DMS114 treated with DMSO at 0.1 percent for 48 hours (cell line): ENCODE data around the gene IL4.
"Not testable (repeated sequence)": the region's sequence is repeated elsewhere in the genome, so short reads cannot be mapped to it uniquely, and the experiment has no call there.

ENCODE experiments used
- DNase-seq: peaks from one replicate; lab custom pipeline; 2025; ENCODE audit not compliant: unreplicated experiment; lab: John Stamatoyannopoulos, UW

IL4 gene

DNA sequence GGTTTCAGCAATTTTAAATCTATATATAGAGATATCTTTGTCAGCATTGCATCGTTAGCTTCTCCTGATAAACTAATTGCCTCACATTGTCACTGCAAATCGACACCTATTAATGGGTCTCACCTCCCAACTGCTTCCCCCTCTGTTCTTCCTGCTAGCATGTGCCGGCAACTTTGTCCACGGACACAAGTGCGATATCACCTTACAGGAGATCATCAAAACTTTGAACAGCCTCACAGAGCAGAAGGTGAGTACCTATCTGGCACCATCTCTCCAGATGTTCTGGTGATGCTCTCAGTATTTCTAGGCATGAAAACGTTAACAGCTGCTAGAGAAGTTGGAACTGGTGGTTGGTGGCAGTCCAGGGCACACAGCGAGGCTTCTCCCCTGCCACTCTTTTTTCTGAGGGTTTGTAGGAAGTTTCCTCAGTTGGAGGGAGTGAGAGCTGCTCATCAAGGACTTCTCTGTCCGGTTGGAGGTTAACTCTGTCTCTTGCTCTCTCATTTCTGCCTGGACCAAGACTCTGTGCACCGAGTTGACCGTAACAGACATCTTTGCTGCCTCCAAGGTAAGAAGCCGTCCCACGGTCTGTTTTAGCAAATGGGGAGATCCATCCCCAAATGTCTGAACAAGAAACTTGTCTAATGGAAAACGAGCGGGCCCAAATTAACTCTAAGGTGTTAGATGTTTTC, at the start of gene IL4:
TSS of gene IL4 (plus strand) at position 51 of the 692 bp plus-strand sequence. CDS start at position 113, 62 bp downstream.
- DNase-seq = no peak

DNA sequence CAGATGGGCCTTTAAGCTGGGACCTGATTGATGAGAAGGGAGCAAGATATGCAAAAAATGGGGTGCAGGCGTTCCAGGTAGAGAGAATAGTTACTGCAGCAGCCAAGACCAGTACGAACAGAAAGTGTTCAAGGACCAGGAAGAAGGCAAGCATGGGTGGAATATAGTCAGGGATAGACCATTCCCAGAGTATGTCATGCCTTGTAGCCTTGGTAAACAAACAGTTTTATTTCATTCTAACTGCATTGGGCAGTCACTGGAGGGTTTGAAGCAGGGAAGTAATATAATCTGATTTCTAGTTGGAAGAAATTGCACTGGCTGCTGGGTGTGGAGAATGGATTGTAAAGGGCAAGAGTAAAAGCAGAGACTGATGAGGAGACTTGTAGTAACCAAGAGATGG, 46.3 kb upstream of the IL4 start:
- DNase-seq = no peak

DNA sequence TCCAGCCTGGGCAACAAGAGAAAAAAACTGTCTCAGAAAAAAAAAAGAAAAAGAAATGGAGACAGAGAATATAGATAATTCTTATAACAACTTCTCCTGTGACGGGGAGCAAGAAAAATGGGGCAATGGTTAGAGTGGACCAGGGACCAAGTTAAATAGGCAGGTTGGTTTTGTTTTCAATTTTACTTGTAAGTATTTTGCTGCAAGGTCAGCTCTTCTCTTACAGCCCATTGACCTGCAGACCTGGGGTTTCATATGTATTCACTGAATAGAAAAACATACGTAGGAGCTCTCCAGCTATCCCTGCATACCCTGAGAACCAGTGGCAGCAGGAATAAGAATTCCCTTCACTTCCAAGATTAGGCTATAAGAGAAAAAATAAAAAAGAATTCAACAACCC, 45.0 kb upstream of the IL4 start:
- no peak for DNase-seq

DNA sequence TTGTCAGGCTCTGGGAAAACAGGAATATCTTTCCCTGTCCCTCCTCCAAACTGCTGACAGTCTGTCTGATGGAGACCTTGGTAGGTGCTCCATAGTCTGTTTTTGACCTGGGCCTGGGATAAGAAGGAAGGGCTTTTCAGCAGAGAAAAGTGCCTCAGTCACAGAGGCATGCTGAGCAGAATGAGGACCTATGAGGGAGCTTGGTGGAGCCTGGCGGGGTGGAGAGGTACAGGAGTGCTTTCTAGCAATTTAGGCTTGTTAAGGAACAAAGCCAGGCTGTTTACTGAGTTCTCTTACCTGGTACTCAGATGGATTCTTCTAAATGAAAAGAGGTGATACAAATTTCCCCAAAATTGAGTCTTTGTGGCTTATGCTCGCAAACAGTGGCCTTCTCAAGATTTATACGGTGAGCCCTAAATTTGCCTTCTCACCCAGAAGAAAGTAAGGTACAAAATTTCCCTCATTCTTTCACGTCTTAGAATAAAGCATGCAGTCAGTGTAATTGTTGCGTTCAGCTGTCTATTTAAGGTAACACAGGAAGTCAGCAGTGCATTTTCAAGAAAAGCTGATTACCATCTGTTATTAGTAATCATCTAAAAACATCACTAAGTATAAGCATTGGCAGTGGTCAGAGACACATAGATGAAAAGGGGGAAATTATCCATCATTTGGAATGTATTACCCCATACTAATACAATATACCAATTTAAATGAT, 44.4 kb upstream of the IL4 start:
- no peak for DNase-seq

DNA sequence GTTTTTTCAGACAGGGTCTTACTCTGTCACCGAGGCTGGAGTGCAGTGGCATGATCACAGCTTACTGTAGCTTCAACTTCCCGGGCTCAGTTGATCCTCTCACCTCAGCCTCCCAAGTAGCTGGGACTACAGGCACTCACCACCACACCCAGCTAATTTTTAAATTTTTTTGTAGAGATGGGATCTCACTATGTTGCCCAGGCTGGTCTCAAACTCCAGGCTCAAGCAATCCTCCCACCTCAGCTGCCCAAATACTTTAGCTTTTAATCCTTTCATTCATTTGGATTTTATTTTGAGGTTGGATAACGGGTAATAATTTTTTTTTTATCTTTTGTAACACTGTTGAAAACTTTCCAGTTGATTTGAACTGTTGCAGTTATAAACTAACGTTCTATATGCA, 40.2 kb upstream of the IL4 start:
- not testable (repeated sequence) for DNase-seq

DNA sequence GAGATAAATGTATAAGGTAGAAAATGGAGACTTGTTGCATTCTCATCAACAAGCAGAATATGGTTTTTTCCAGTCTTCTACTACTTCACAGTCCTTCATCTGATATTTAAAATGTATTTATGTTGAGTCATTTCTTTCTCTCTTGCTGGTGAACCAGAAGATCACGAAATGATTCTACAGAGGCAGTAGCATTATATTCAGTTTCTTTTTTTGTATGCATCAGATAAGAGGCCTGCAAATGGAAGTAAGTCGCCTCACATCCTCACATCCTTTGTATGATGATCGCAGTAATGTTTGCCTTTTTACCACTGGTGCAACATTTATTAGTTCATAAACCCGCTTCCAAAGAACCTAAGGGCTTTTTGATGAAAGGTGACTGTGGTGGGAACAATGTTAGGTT, 37.9 kb upstream of the IL4 start:
- no peak for DNase-seq

DNA sequence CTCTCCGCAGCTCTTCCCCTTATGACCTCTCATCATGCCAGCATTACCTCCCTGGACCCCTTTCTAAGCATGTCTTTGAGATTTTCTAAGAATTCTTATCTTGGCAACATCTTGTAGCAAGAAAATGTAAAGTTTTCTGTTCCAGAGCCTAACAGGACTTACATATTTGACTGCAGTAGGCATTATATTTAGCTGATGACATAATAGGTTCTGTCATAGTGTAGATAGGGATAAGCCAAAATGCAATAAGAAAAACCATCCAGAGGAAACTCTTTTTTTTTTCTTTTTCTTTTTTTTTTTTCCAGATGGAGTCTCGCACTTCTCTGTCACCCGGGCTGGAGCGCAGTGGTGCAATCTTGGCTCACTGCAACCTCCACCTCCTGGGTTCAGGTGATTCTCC, 36.5 kb upstream of the IL4 start:
- no peak for DNase-seq

DNA sequence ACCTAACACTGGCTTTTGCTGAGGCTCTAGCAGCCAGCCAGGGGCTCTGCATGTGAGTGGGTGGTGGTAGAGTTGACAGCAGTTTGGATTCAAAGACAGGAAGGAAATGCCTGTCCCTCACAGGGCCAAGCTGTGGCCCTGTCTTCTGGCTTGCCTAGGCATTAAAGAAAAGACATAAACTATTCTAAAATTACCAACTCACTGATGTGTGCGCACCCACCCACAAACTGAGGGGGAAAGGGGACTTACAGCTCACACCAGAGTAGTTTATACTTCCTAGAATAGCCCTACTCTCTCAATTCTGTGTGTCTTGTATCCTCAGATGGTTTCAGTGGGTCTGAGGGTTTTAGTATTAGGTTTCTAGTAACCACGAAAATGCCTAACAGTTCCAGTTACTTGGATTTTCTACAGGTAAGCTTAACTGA, 34.1 kb upstream of the IL4 start:
- DNase-seq = no peak

DNA sequence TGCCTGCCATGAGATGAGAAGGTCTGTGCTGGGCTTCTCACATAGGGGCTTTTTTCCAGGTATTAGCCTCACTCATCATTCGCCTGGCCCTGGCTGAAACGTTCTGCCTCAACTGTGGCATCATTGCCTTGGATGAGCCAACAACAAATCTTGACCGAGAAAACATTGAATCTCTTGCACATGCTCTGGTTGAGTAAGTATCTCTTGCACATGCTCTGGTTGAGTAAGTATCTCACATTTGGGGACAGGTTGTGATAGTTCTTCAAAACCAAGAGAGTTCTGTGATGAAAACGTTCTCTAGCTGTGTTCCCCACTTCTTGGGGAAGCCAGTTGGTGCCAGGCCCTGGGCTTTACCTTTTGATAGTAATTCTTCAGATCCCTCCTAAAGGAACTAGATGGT, 33.2 kb upstream of the IL4 start:
- no peak for DNase-seq

DNA sequence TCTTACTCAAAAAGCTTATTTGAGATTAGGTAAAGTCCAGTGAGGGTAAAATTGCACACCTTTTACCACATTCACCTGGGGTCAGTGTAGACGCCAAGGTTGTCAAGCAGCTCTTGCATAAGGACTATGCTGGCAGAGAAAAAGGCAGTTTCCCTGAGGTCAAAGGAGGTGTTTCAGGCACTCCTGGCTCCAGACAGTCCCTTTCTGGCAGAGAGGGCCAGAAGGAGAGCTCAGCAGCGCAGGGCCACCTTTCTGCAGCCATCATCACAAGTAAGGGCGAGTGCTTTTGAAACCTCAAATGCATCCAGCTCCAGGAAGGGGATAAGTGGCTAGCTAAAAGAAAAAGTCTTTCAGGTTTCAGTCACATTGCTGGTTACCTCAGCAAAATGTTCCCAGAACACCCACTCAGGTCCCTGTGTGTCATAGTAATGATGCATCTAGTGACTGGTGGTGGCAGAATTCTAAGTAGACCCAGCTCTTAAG, 32.5 kb upstream of the IL4 start:
- DNase-seq = no peak

DNA sequence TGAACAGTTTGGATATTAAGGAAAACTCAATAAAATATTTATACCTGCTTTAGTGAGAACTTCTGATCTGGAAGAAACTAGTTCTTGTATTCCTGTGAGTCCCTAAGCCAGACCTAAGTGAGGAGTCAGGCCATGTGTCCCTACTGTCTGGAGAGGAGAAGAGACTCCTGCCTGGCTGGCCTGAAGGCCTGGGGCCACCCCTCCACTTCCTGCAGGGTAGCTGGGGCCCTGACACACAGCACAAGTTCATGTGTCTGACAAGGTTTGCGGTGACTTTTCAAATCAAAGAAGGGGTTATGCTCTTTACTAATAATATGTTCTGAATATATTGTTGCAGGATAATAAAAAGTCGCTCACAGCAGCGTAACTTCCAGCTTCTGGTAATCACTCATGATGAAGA, 31.9 kb upstream of the IL4 start:
- DNase-seq = no peak

DNA sequence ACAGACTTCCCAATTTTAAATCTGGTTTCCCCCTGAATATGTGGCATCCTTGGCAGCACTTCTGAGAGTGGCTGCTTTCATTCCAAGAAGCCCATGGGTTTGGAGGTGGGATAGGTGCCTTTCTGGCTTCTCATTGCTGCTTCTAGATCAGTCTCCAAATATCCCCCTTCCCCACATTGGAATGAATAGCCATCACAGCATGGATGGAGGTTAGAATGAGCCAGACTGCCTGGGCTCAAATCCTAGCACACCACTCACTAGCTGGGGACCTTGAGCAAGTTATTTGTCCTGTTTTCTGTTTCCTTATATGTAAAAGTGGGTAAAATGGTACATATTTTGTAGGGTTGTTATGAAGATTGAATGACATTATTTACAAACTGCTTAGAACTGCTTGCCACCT, 29.6 kb upstream of the IL4 start:
- no peak for DNase-seq

DNA sequence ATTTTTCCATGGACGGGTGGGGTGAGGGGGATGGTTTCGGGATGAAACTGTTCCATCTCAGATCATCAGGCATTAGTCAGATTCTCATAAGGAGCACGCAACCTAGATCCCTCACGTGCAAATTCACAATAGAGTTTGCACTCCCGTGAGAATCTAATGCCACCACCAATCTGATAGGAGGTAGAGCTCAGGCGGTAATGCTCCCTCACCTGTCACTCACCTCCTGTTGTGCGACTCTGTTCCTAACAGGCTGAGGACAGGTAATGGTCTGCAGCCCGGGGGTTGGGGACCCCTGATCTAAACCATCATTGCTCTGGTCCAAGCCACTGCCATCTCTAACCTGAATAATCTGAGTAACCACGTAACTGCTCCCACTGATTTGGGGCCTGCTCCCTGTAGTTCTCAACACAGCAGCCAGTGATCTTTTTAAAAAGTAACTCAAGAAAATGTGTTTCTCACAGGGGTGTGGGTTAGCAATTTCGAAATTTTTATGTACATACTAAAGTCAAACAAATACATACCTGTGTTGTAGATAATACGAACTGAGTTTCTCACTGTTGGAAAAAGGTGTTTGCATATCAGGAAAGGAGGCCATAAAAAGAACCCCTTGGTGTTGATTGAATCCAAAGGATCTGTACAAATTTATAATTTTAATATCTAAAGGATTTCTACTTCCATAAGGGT, 27.1 kb upstream of the IL4 start:
- no peak for DNase-seq

DNA sequence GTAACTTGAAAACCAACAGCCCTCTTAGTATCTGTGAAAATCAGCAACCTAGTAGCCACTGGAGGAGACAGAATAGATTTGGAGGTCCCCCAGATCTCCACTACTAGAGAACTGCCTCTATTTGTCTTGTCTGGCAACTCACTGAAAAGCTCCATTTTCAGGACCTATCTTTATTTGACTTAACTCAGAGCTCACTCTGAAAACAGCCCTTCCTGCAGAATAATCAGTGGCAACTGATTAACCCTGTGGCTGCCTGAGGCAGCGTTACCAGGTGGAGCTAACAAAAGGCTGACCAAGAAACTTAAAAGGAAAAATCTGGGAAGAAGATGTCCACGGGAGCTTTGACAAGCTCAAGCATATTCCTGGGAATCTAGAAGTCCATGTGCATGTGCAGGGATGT, 26.3 kb upstream of the IL4 start:
- DNase-seq = no peak

DNA sequence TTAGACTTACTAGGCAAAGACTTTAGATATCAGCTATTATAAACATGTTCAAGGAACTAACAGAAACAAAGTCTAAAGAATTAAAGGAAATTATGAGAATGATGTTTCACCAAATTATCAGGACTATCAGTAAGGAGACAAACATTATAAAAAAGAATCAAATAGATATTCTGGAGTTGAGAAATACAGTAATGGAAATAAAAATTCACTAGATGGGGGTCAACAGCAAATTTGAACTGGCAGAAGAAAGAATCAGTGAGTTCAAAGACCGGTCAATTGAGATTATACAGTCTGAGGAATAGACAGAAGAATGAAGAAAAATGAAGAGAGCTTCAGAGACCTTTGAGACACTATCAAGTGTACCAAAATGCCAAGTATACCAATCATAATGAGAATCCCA, 25.4 kb upstream of the IL4 start:
- no peak for DNase-seq

DNA sequence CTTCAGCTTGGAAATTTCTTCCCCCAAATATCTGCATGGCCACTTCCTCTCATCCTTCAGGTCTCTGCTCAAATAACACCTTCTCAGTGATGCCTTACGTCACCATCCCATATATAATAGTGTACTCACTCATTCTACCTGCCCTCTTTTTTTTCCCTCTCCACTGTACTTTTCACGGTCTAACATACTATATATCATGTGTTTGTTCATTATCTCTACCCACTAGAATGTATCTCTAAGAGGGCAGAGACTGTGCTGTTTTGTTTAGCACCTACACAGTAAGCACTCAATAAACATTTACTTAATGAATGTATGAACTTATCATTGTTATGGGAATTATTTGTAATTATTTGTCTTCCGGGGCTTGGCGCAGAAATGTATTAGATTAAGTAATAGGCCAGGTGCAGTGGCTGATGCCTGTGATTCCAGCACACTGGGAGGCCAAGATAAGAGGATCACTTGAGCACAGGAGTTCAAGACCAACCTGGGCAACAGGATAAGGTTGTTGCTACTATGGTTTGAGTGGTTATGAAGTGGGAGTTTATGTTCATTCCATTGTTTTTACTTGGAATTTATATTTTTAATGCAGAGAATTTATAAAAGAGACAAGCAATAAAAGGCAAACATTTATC, 21.8 kb upstream of the IL4 start:
- DNase-seq = no peak

DNA sequence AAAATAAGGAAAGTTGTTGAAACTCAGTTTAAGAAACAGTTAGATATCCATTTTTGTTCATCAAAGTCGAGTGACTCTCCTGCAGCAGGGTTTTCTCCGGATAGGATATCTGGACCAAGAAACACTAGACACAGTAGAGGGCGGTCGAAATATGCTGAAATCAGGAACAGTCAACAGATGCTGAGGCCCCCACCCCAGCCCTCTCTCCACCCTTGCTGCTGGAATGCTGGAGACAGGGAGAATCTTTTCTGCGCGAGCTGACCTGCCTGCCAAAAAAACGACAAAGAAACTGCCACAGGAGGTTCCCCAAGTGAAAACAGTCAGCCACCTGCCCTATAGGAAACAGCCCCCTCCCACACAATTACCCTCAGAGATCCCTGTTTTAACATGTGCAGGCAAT, 20.1 kb upstream of the IL4 start:
- no peak for DNase-seq

DNA sequence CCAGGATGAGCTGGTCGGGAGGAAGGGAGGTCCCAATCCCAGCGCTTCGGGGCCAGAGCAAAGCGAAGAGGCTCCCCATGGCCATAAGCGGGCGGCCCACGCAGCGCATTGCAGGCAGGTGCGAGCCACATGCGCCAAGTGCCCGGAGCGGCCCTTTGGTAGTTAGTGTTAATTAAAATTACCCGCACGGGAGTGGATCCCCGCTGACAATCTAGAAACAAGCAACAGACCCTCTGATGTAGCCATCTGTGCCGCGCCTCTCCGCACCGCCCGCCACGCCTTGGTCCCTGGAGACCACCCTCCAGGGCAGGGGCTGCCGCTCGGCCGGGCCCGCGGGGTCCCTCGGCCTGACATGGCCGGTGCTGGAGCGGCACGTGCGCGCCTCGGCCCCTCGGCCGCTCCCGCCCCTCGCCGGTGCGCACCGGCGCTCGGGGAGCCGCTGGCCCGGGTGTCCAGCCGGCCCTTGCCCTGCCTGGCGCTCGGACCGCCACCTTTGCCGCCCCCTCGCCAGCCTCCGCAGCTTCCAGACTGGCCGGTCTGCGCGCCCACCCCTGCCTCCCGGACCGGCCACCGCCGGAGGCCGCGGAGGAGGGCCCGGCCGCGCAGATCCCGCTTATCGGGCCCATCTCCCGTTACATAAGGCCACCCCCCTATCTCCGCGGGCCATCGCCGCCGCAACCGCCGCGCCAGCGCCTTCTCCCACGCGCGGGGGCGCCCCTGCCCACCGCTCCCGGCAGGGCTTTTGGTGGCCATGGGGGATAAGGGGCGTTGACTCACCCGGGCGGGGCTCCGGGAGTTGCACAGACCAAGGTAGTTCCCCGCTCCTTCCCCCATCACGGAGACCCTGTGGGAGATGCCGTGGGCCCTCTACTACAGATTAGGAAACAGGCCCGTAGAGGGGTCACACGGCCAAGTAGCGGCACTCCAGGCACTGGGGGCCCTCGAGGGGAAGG, 17.7 kb upstream of the IL4 start:
- no peak for DNase-seq

DNA sequence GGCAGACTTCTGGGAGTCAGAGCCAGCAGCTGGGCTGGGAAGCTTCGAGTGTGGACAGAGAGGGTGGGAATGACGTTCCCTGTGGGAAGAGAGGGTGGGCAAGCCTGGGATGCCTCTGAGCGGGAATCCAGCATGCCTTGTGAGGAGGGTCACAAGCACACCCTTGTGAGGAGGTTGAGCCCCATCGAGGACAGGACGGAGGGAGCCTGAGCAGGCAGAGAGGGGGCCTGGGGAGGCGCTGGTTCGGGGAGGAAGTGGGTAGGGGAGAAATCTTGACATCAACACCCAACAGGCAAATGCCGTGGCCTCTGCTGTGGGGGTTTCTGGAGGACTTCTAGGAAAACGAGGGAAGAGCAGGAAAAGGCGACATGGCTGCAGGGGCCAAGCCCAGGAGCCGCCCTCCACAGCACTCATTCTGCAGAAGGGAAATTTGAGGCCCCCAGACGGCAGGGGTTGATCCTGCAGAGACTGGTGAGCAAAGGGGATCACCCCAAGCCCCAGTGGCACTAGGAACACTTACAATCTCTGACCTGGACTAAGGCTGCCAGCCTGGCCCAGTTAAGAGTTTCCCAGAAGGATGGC, 16.9 kb upstream of the IL4 start:
- DNase-seq = no peak

DNA sequence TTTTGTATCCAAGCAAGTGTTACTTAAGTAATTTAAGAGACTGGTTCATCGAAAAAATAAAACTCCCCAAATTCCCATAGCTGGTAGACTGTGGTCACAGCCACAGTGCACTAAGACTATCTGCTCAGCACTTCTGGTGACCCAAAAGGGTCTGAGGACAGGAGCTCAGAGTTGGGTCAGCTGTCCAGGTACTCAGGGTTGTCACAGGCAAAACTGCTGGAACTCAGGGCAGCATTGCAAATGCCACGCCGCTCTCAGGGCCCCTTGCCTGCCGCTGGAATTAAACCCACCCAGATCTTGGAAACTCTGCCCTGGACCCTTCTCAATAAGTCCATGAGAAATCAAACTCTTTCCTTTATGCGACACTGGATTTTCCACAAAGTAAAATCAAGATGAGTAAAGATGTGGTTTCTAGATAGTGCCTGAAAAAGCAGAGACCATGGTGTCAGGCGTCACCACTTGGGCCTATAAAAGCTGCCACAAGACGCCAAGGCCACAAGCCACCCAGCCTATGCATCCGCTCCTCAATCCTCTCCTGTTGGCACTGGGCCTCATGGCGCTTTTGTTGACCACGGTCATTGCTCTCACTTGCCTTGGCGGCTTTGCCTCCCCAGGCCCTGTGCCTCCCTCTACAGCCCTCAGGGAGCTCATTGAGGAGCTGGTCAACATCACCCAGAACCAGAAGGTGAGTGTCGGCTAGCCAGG, 16.0 kb upstream of the IL4 start, which contains the start of gene IL13:
TSS of gene IL13 (plus strand) at position 498 of the 705 bp plus-strand sequence. CDS start at position 512, 14 bp downstream.
- no peak for DNase-seq
